HUES6 (cell line): ENCODE results near the gene GPHN.
"Not testable (repeated sequence)": the region's sequence is repeated elsewhere in the genome, so short reads cannot be mapped to it uniquely, and the experiment has no call there.

Experiments
- H3K27ac ChIP-seq: 2 replicates; pipeline ENCODE4 v1.7.0; 2013; ENCODE audit warnings: low read depth, mild to moderate bottlenecking, low read length, inconsistent platforms
- H3K27me3 ChIP-seq: 2 replicates; pipeline ENCODE4 v1.6.1; 2013; ENCODE audit warnings: low read length; ENCODE audit not compliant: control insufficient read depth, insufficient read depth
- H3K36me3 ChIP-seq: 2 replicates; pipeline ENCODE4 v1.6.1; 2013; ENCODE audit warnings: low read length; ENCODE audit not compliant: control insufficient read depth, insufficient read depth
- H3K4me1 ChIP-seq: 2 replicates; pipeline ENCODE4 v1.6.1; 2013; ENCODE audit warnings: low read length; ENCODE audit not compliant: control insufficient read depth, insufficient read depth
- H3K4me3 ChIP-seq: 2 replicates; pipeline ENCODE4 v1.5.1; 2013; ENCODE audit warnings: low read depth, low read length
- H3K9ac ChIP-seq: one replicate; pipeline ENCODE4 v1.6.1; 2013; ENCODE audit warnings: mild to moderate bottlenecking, low read length
- H3K9me3 ChIP-seq: 2 replicates; pipeline ENCODE4 v1.6.1; 2013; ENCODE audit warnings: low read depth, low read length; ENCODE audit not compliant: control insufficient read depth, insufficient read depth

The GPHN gene

GRCh38 chr14:66652525-66653106, 144.7 kb downstream of the GPHN start:
- H3K9me3 ChIP-seq, result peaks cover 13% of the 10 kb centered on the region
- peaks cover 6% of the 10 kb centered on the region; the same call in 1 of the 2 replicates for H3K4me1 ChIP-seq
- no peak overlapping the region for H3K4me3 ChIP-seq
- no peak overlapping the region for H3K27ac ChIP-seq
- no peaks in the 10 kb centered on the region for H3K27me3 ChIP-seq
- no peaks in the 10 kb centered on the region for H3K36me3 ChIP-seq
- H3K9ac ChIP-seq, result no peak overlapping the region

- Histone ChIP-seq H3K27me3 (no peaks in the 10 kb centered on the region), H3K4me3 (no peak overlapping the region), H3K27ac (no peak overlapping the region), H3K4me1 (peaks cover 2% of the 10 kb centered on the region; the same call in 1 of the 2 replicates), H3K36me3 (no peaks in the 10 kb centered on the region), H3K9me3 (peaks cover 21% of the 10 kb centered on the region), H3K9ac (no peak overlapping the region)
Measured at GRCh38 chr14:66657780-66658179, 149.8 kb downstream of the GPHN start.

- Histone ChIP-seq H3K4me3 (no peak overlapping the region), H3K9ac (no peak overlapping the region)
Measured at GRCh38 chr14:66662374-66662773, 154.4 kb downstream of the GPHN start.

GRCh38 chr14:66677780-66678179, 169.8 kb downstream of the GPHN start:
- H3K9me3 ChIP-seq, result peaks cover 25% of the 10 kb centered on the region
- H3K4me3 ChIP-seq, result no peak overlapping the region
- H3K27me3 ChIP-seq, result no peaks in the 10 kb centered on the region

More at GRCh38 chr14:66662374-66662773, 154.4 kb downstream of the GPHN start:
- no peaks in the 10 kb centered on the region for H3K4me1 ChIP-seq
- no peaks in the 10 kb centered on the region for H3K36me3 ChIP-seq
- H3K27ac ChIP-seq, result no peak overlapping the region
- H3K9me3 ChIP-seq, result peaks cover 11% of the 10 kb centered on the region
- no peaks in the 10 kb centered on the region for H3K27me3 ChIP-seq

GRCh38 chr14:66680216-66680615, 172.3 kb downstream of the GPHN start:
- H3K36me3 ChIP-seq, result no peaks in the 10 kb centered on the region
- peaks cover 25% of the 10 kb centered on the region for H3K9me3 ChIP-seq
- no peaks in the 10 kb centered on the region for H3K27me3 ChIP-seq
- no peaks in the 10 kb centered on the region for H3K4me1 ChIP-seq
- no peak overlapping the region for H3K27ac ChIP-seq
- no peak overlapping the region for H3K4me3 ChIP-seq
- no peak overlapping the region for H3K9ac ChIP-seq

More at GRCh38 chr14:66677780-66678179, 169.8 kb downstream of the GPHN start:
- Histone ChIP-seq H3K9ac (no peak overlapping the region), H3K36me3 (no peaks in the 10 kb centered on the region), H3K4me1 (no peaks in the 10 kb centered on the region), H3K27ac (no peak overlapping the region)

GRCh38 chr14:66696326-66696725, 188.4 kb downstream of the GPHN start:
- H3K9me3 ChIP-seq, result no peaks in the 10 kb centered on the region

GRCh38 chr14:66698503-66698902, 190.6 kb downstream of the GPHN start:
- H3K4me3 ChIP-seq, result no peak overlapping the region
- H3K4me1 ChIP-seq, result no peaks in the 10 kb centered on the region; the same call in 1 of the 2 replicates
- H3K9ac ChIP-seq, result no peak overlapping the region
- no peaks in the 10 kb centered on the region for H3K9me3 ChIP-seq
- H3K27me3 ChIP-seq, result no peaks in the 10 kb centered on the region
- no peaks in the 10 kb centered on the region for H3K36me3 ChIP-seq
- H3K27ac ChIP-seq, result no peak overlapping the region

More at GRCh38 chr14:66696326-66696725, 188.4 kb downstream of the GPHN start:
- H3K36me3 ChIP-seq, result no peaks in the 10 kb centered on the region
- H3K9ac ChIP-seq, result no peak overlapping the region
- H3K27ac ChIP-seq, result no peak overlapping the region
- no peaks in the 10 kb centered on the region for H3K27me3 ChIP-seq
- no peaks in the 10 kb centered on the region; the same call in 1 of the 2 replicates for H3K4me1 ChIP-seq
- no peak overlapping the region for H3K4me3 ChIP-seq

GRCh38 chr14:66701813-66702212, 193.9 kb downstream of the GPHN start:
- Histone ChIP-seq H3K4me3 (no peak overlapping the region), H3K27me3 (no peaks in the 10 kb centered on the region), H3K36me3 (no peaks in the 10 kb centered on the region), H3K9me3 (peaks cover 4% of the 10 kb centered on the region; the same call in 1 of the 2 replicates), H3K4me1 (no peaks in the 10 kb centered on the region; the same call in 1 of the 2 replicates), H3K9ac (no peak overlapping the region), H3K27ac (no peak overlapping the region)

- no peaks in the 10 kb centered on the region for H3K4me1 ChIP-seq
- H3K9me3 ChIP-seq, result peaks cover 4% of the 10 kb centered on the region; the same call in 1 of the 2 replicates
- H3K36me3 ChIP-seq, result no peaks in the 10 kb centered on the region
- no peak overlapping the region for H3K9ac ChIP-seq
- H3K27me3 ChIP-seq, result no peaks in the 10 kb centered on the region
- no peak overlapping the region for H3K27ac ChIP-seq
- no peak overlapping the region for H3K4me3 ChIP-seq
Measured at GRCh38 chr14:66708267-66708666, 200.3 kb downstream of the GPHN start.

GRCh38 chr14:66709291-66709690, 201.3 kb downstream of the GPHN start:
- no peak overlapping the region for H3K9ac ChIP-seq
- no peaks in the 10 kb centered on the region for H3K27me3 ChIP-seq
- no peak overlapping the region for H3K4me3 ChIP-seq

GRCh38 chr14:66714291-66714690, 206.3 kb downstream of the GPHN start:
- not testable (repeated sequence) for H3K9ac ChIP-seq, H3K4me1 ChIP-seq, H3K27ac ChIP-seq, H3K9me3 ChIP-seq, H3K4me3 ChIP-seq, H3K36me3 ChIP-seq, H3K27me3 ChIP-seq

More at GRCh38 chr14:66709291-66709690, 201.3 kb downstream of the GPHN start:
- peaks cover 4% of the 10 kb centered on the region; the same call in 1 of the 2 replicates for H3K9me3 ChIP-seq
- no peak overlapping the region for H3K27ac ChIP-seq
- no peaks in the 10 kb centered on the region for H3K4me1 ChIP-seq
- no peaks in the 10 kb centered on the region for H3K36me3 ChIP-seq
